Measurements from ENCODE around the gene ACBD6. TPM values are rescaled to one million over a fixed set of nuclear protein-coding genes. Genes with fewer than 3 reads are reported as not detected.

Gene ACBD6
- total and polyA plus RNA-seq, 2 experiments from 2014 or later, result 72.2 to 73.9 TPM

DNA sequence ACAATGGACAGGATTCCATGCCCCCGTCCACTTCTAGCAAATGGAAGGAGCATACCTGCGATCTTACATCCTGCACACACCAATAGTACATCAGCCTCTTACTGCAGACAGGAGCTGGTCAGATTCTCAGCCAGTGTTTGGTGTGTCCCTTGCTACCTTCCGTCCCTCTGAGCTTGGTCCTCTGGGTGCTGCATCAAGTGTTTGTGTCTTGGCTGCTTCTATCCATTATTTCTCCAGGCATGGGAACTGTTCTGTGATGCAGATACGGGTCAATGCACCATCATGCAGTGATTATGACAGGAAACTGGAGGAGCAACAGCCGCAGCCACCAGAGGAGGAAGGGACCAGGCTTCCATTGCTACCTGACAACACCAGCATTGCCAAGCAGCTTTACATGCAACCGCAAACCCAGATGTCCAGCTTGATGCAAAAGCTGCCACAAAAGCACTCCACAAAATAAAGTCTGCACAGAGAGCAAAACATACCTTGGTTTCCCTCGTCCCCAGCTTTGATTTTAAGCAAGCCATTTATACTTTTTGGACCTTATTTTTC, 34.5 kb upstream of the ACBD6 start:
- no peaks in the 10 kb centered on the region for H3K36me3 ChIP-seq
- no peak overlapping the region for H3K4me3 ChIP-seq
- no peaks in the 10 kb centered on the region for H3K9me3 ChIP-seq (ENCODE audit: low read depth)

DNA sequence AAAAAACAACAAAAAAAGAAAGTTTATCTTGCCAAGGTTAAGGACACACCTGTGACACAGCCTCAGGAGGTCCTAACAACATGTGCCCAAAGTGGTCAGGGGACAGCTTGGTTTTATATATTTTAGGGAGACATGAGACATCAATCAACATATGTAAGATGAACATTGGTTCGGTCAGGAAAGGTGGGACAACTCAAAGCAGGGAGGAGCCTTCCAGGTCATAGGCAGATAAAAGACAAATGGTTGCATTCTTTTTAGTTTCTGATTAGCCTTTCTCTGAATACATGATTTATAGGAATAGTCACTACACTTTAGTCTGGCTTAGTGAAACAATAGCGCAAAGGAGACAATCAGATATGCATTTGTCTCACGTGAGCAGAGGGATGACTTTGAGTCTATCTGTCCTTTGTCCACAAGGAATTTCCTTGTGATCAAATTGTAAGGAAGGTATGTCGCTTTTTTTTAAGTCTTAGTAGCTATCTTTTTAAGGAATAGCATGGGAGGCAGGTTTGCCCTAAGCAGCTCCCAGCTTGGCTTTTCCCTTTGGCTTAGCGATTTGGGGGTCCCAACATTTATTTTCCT, 33.1 kb upstream of the ACBD6 start:
- Histone ChIP-seq H3K4me1 (ENCODE audit: low read depth) (peaks cover 16% of the 10 kb centered on the region), H3K4me3 (no peak overlapping the region), H3K27me3 (no peaks in the 10 kb centered on the region), H3K27ac (no peak overlapping the region), H3K36me3 (no peaks in the 10 kb centered on the region), H3K9me3 (ENCODE audit: low read depth) (no peaks in the 10 kb centered on the region)
- no peak for DNase-seq (ENCODE audit: low read depth in 1 of 2, low spot score in 1 of 2)
- TF ChIP-seq, protein P1, sequence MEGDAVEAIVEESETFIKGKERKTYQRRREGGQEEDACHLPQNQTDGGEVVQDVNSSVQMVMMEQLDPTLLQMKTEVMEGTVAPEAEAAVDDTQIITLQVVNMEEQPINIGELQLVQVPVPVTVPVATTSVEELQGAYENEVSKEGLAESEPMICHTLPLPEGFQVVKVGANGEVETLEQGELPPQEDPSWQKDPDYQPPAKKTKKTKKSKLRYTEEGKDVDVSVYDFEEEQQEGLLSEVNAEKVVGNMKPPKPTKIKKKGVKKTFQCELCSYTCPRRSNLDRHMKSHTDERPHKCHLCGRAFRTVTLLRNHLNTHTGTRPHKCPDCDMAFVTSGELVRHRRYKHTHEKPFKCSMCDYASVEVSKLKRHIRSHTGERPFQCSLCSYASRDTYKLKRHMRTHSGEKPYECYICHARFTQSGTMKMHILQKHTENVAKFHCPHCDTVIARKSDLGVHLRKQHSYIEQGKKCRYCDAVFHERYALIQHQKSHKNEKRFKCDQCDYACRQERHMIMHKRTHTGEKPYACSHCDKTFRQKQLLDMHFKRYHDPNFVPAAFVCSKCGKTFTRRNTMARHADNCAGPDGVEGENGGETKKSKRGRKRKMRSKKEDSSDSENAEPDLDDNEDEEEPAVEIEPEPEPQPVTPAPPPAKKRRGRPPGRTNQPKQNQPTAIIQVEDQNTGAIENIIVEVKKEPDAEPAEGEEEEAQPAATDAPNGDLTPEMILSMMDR (IDR thresholded peaks at IDR 0.05; ENCODE audit: low read depth, low read length), result no peak

More for the DNA sequence above, 34.5 kb upstream of the ACBD6 start:
- no peak for DNase-seq (ENCODE audit: low read depth in 1 of 2, low spot score in 1 of 2)
- Histone ChIP-seq H3K4me1 (ENCODE audit: low read depth) (peaks cover 30% of the 10 kb centered on the region), H3K27ac (no peak overlapping the region), H3K27me3 (no peaks in the 10 kb centered on the region)
- TF ChIP-seq, protein P1 (IDR thresholded peaks at IDR 0.05; ENCODE audit: low read depth, low read length), result no peak

DNA sequence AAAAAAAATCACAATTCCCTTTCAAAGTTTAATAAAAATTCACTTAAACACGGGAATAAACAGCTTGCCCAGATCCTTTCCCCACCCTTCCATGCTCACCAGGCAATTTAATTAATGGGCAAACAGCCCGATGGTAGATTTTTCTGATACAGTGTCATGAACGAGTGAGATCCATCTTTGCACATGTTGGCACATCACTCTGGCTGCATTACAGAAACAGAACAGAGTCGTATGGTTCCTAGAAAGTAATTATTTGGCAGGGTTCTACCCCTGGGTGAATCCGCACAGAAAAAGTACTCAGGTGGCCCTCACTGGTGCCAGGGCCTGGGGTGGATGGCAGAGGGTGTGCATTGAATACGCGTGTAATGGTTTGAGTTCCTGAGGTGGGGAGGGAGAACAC, 31.8 kb upstream of the ACBD6 start:
- Histone ChIP-seq H3K4me3 (no peak overlapping the region), H3K36me3 (no peaks in the 10 kb centered on the region), H3K27me3 (no peaks in the 10 kb centered on the region), H3K4me1 (ENCODE audit: low read depth) (peaks cover 9% of the 10 kb centered on the region), H3K27ac (no peak overlapping the region), H3K9me3 (ENCODE audit: low read depth) (no peaks in the 10 kb centered on the region)
- TF ChIP-seq, protein P1 (IDR thresholded peaks at IDR 0.05; ENCODE audit: low read depth, low read length), result no peak
- no peak for DNase-seq (ENCODE audit: low read depth in 1 of 2, low spot score in 1 of 2)

DNA sequence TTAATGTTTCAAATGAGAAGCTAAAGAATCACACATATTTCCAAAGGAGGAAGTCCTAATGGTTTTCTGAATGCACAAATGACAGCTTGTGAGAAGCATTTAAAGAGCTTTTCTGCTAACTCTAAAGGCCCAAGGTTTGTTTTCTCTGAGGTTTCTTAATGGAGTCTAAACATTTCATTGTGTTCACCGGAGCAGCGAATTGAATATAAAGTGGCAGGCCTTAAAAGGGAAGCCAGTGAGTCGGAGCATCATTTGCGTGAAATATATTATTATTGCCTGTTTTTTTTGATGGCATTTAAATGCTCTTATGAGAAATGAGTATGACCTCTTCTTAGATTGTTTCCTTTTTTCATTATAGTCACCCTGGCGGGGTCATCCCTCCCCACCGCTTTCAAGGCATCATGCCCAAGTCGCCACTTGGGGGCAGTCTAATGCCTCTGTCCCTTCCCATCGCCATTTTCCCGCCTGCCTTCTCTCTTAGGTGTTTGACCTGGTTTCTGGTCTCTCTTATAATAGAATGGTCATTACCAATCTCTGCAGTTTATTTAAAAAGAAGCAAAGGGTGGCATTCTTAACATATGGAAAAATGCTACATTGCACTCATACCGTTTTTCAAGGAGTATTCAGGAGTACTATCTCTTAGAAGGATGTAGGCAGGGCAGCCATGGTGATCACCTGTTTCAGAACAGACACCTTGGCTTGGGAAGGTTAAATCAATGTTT, 31.1 kb upstream of the ACBD6 start:
- TF ChIP-seq, protein P1 (IDR thresholded peaks at IDR 0.05; ENCODE audit: low read depth, low read length), result peak; percentile 87

DNA sequence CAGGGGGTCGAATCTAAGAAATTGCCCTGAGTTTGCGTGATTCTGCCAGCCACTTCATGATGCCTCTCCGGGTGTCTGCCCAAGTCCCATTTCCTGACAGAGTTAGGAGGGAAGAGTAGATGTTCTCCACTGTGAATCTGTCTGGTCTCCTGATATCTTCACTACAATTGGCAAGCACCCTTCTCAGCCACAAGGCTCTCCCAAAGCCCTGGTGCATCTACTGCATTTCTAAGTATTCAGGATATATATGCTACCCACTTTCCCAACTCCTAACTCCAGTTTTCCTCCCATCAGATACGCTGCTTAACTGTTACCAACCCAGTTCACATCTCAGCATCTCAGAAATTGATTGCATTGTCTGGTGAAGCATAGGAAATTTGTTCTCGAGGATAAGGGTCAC, 30.5 kb upstream of the ACBD6 start:
- TF ChIP-seq, protein P1 (IDR thresholded peaks at IDR 0.05; ENCODE audit: low read depth, low read length), result no peak
- no peaks in the 10 kb centered on the region for H3K27me3 ChIP-seq
- no peaks in the 10 kb centered on the region for H3K4me1 ChIP-seq (ENCODE audit: low read depth)
- DNase-seq (ENCODE audit: low read depth in 1 of 2, low spot score in 1 of 2), result no peak
- H3K27ac ChIP-seq, result no peak overlapping the region
- H3K36me3 ChIP-seq, result no peaks in the 10 kb centered on the region
- H3K9me3 ChIP-seq (ENCODE audit: low read depth), result no peaks in the 10 kb centered on the region
- H3K4me3 ChIP-seq, result no peak overlapping the region

More for the DNA sequence above, 31.1 kb upstream of the ACBD6 start:
- peak; percentile 67 to 82 for DNase-seq (ENCODE audit: low read depth in 1 of 2, low spot score in 1 of 2)
- Histone ChIP-seq H3K4me3 (no peak overlapping the region), H3K27me3 (no peaks in the 10 kb centered on the region), H3K4me1 (ENCODE audit: low read depth) (peaks cover 1% of the 10 kb centered on the region), H3K27ac (no peak overlapping the region), H3K36me3 (no peaks in the 10 kb centered on the region), H3K9me3 (ENCODE audit: low read depth) (no peaks in the 10 kb centered on the region)

Data from cardiac muscle cell (in vitro differentiated cells and primary cell).